OCI-LY1 (cell line): ENCODE measurements around the gene INPPL1.

Experiments
- H2AFZ ChIP-seq: fragments of 200-600 bp; sonication (generic), shearing (Covaris generic); 2 replicates; pipeline ENCODE4 v1.6.0; 2014; ENCODE audit warnings: antibody characterized with exemption, mild to moderate bottlenecking, low read length
- H3F3A ChIP-seq: fragments of 200-600 bp; sonication (generic), shearing (Covaris generic); 2 replicates; pipeline ENCODE4 v1.6.0; 2014; ENCODE audit warnings: mild to moderate bottlenecking, antibody characterized with exemption, low read length, moderate library complexity; ENCODE audit not compliant: insufficient read depth
- H3K27ac ChIP-seq: fragments of 200-600 bp; sonication (generic); 2 replicates; pipeline ENCODE4 v1.5.1; 2014; ENCODE audit warnings: low read length, mixed run types, mild to moderate bottlenecking, low read depth; ENCODE audit not compliant: poor library complexity, severe bottlenecking
- H3K27me3 ChIP-seq: fragments of 200-600 bp; sonication (generic); 2 replicates; pipeline ENCODE4 v1.6.0; 2014; ENCODE audit warnings: antibody characterized with exemption, mild to moderate bottlenecking, low read length, moderate library complexity; ENCODE audit not compliant: insufficient read depth
- H3K36me3 ChIP-seq: fragments of 200-600 bp; sonication (generic); 2 replicates; pipeline ENCODE4 v1.6.1; 2014; ENCODE audit warnings: mild to moderate bottlenecking, antibody characterized with exemption, low read length, moderate library complexity, mixed read lengths; ENCODE audit not compliant: insufficient read depth
- H3K4me1 ChIP-seq: fragments of 200-600 bp; sonication (generic); 2 replicates; pipeline ENCODE4 v1.5.1; 2014; ENCODE audit warnings: mild to moderate bottlenecking, low read length, moderate library complexity; ENCODE audit not compliant: insufficient read depth, severe bottlenecking
- H3K4me2 ChIP-seq: fragments of 200-600 bp; sonication (generic), shearing (Covaris generic); 2 replicates; pipeline ENCODE4 v1.6.1; 2014; ENCODE audit warnings: low read length
- H3K4me3 ChIP-seq: fragments of 200-600 bp; sonication (generic); 2 replicates; pipeline ENCODE4 v1.5.1; 2014; ENCODE audit warnings: low read length, low read depth, mild to moderate bottlenecking, mixed read lengths; ENCODE audit not compliant: poor library complexity, severe bottlenecking
- H3K79me2 ChIP-seq: fragments of 200-600 bp; shearing (Covaris generic); 2 replicates; pipeline ENCODE4 v1.6.1; 2016; ENCODE audit warnings: mixed run types, low read length, mixed read lengths; ENCODE audit not compliant: insufficient read depth
- H3K9ac ChIP-seq: fragments of 200-600 bp; sonication (generic), shearing (Covaris generic); 2 replicates; pipeline ENCODE4 v1.6.1; 2014; ENCODE audit warnings: mild to moderate bottlenecking, low read length, mixed read lengths
- H3K9me2 ChIP-seq: fragments of 200-600 bp; sonication (generic), shearing (Covaris generic); 2 replicates; pipeline ENCODE4 v1.6.1; 2014; ENCODE audit warnings: low read depth, mild to moderate bottlenecking, low read length, mixed read lengths
- H3K9me3 ChIP-seq: fragments of 200-600 bp; shearing (Covaris generic); 2 replicates; pipeline ENCODE4 v1.6.1; 2014; ENCODE audit warnings: low read length, mixed read lengths
- H4K20me1 ChIP-seq: fragments of 200-600 bp; sonication (generic), shearing (Covaris generic); 2 replicates; pipeline ENCODE4 v1.6.0; 2016; ENCODE audit warnings: mild to moderate bottlenecking, low read length; ENCODE audit not compliant: insufficient read depth
- CTCF ChIP-seq: fragments of 200-600 bp; sonication (generic), shearing (Covaris generic); IDR thresholded peaks from 2 replicates; pipeline ENCODE4 v1.5.1; 2017; ENCODE audit warnings: mild to moderate bottlenecking, antibody characterized with exemption, low read length, moderate library complexity, mixed read lengths
- EZH2 ChIP-seq: fragments of 200-600 bp; sonication (generic), shearing (Covaris generic); IDR thresholded peaks from 2 replicates; pipeline ENCODE4 v1.8.0; 2017; ENCODE audit warnings: borderline replicate concordance, mixed run types, mild to moderate bottlenecking, antibody characterized with exemption, low read length, moderate library complexity, mixed read lengths

INPPL1 gene

GRCh38 chr11:72238492-72239312, 14.1 kb downstream of the INPPL1 start:
- Histone ChIP-seq H3K9me2 (no peaks in the 10 kb centered on the region), H3K4me2 (no peak overlapping the region), H3K27me3 (no peaks in the 10 kb centered on the region), H3K9me3 (no peaks in the 10 kb centered on the region), H3K4me3 (no peak overlapping the region), H3K9ac (no peak overlapping the region), H4K20me1 (no peaks in the 10 kb centered on the region), H2AFZ (no peak overlapping the region), H3F3A (no peaks in the 10 kb centered on the region), H3K36me3 (peaks cover 50% of the 10 kb centered on the region), H3K4me1 (no peaks in the 10 kb centered on the region), H3K79me2 (no peaks in the 10 kb centered on the region), H3K27ac (no peak overlapping the region)
- no peak for TF ChIP-seq EZH2
- no peak for TF ChIP-seq CTCF

GRCh38 chr11:72239313-72239848, 14.8 kb downstream of the INPPL1 start:
- no peak overlapping the region for H3K4me3 ChIP-seq
- H3K4me2 ChIP-seq = no peak overlapping the region
- no peaks in the 10 kb centered on the region for H3K4me1 ChIP-seq
- no peaks in the 10 kb centered on the region for H3K9me2 ChIP-seq
- no peaks in the 10 kb centered on the region for H3K9me3 ChIP-seq
- H3K27ac ChIP-seq = no peak overlapping the region
- TF ChIP-seq EZH2 (no peak), CTCF (no peak)
- H2AFZ ChIP-seq = no peak overlapping the region
- H3K79me2 ChIP-seq = no peaks in the 10 kb centered on the region
- no peaks in the 10 kb centered on the region for H3K27me3 ChIP-seq
- H4K20me1 ChIP-seq = no peaks in the 10 kb centered on the region
- H3F3A ChIP-seq = no peaks in the 10 kb centered on the region
- H3K9ac ChIP-seq = no peak overlapping the region
- H3K36me3 ChIP-seq = peaks cover 44% of the 10 kb centered on the region

- H3F3A ChIP-seq = no peaks in the 10 kb centered on the region
- no peak overlapping the region for H3K27ac ChIP-seq
- no peaks in the 10 kb centered on the region for H3K4me1 ChIP-seq
- no peaks in the 10 kb centered on the region for H3K79me2 ChIP-seq
- no peak overlapping the region for H3K4me2 ChIP-seq
- peaks cover 38% of the 10 kb centered on the region for H3K36me3 ChIP-seq
- H3K9me2 ChIP-seq = no peaks in the 10 kb centered on the region
- TF ChIP-seq EZH2 = no peak
- H2AFZ ChIP-seq = no peak overlapping the region
- H3K27me3 ChIP-seq = no peaks in the 10 kb centered on the region
- H3K9me3 ChIP-seq = no peaks in the 10 kb centered on the region
- no peak overlapping the region for H3K9ac ChIP-seq
- no peaks in the 10 kb centered on the region for H4K20me1 ChIP-seq
- H3K4me3 ChIP-seq = no peak overlapping the region
Observed at GRCh38 chr11:72239849-72240460, 15.4 kb downstream of the INPPL1 start.
